K562 (cell line): ENCODE measurements around the gene HLA-DQA2. TPM values are rescaled to one million over a fixed set of nuclear protein-coding genes. Genes with fewer than 3 reads are reported as not detected.

ENCODE experiments used
- KAT7 ChIP-seq: sonication (generic); formaldehyde crosslinking; IDR thresholded peaks from 2 replicates; pipeline ENCODE4 v1.8.0; 2022; ENCODE audit warnings: missing genetic modification reagents, mild to moderate bottlenecking, borderline replicate concordance
- KDM5B ChIP-seq: fragments of 200-600 bp; sonication (generic); IDR thresholded peaks from 2 replicates; pipeline ENCODE4 v1.6.1; 2012; ENCODE audit warnings: low read depth, mild to moderate bottlenecking, moderate library complexity, low read length, control low read depth, inconsistent platforms; ENCODE audit not compliant: insufficient replicate concordance
- MAFG ChIP-seq: fragments of 450-650 bp; conservative IDR thresholded peaks from 2 replicates; pipeline ENCODE4 v1.6.1; 2016; ENCODE audit warnings: missing genetic modification characterization, missing compliant biosample characterization
- MED1 ChIP-seq: sonication (generic); formaldehyde crosslinking; IDR thresholded peaks from 2 replicates; pipeline ENCODE4 v1.8.1; 2023; ENCODE audit warnings: missing genetic modification reagents, borderline replicate concordance
- POLR2G ChIP-seq: fragments of 200-400 bp; formaldehyde crosslinking; IDR thresholded peaks from 2 replicates; pipeline ENCODE4 v1.6.1; 2017; ENCODE audit warnings: low read depth, mild to moderate bottlenecking, antibody characterized with exemption, low read length, moderate library complexity
- SRSF3 ChIP-seq: fragments of 200-400 bp; formaldehyde crosslinking; IDR thresholded peaks from 2 replicates; pipeline ENCODE4 v1.6.1; 2016; ENCODE audit warnings: mild to moderate bottlenecking, low read length, moderate library complexity; ENCODE audit not compliant: insufficient read depth
- ZNF140 ChIP-seq: fragments of 250-450 bp; sonication (Bioruptor Pico); IDR thresholded peaks from 2 replicates; pipeline ENCODE4 v1.8.0; 2021; ENCODE audit warnings: moderate library complexity, mild to moderate bottlenecking, inconsistent platforms
- ZNF431 ChIP-seq: sonication (generic); formaldehyde crosslinking; IDR thresholded peaks from 2 replicates; pipeline ENCODE4 v1.8.0; 2022; ENCODE audit warnings: mild to moderate bottlenecking, missing genetic modification reagents
- polyA plus RNA-seq, 8 experiments: library from polyadenylated mRNA; depleted of rRNA in 4 of 8; stranded (reverse) in 5 of 8; unstranded in 3 of 8; fragments of >200 nt; fragmentation: Nextera tagmentation in 2 of 8; fragmentation: Illumina TruSeq in 1 of 8; extraction: Ambion mirVana in 2 of 8; extraction: Trizol in 1 of 8; gene quantifications; 2 replicates each; pipeline versions ENCODE4 v1.2.1 to v1.2.3, GENCODE V29; 2011 to 2014; ENCODE audit warnings: inconsistent platforms in 1 of 8, missing spikeins in 1 of 8
- total RNA-seq, 7 experiments: library from RNA; depleted of rRNA in 6 of 7; stranded (reverse); fragments of >200 nt in 6 of 7; fragmentation: Illumina TruSeq in 2 of 7; extraction: Trizol in 2 of 7; gene quantifications; 2 replicates each; pipeline versions ENCODE4 v1.2.1 to v1.2.3, GENCODE V29; 2011 to 2021; ENCODE audit warnings: low replicate concordance in 1 of 7
- TF ChIP-seq, protein P1 (sequence below): fragments of 450-650 bp; formaldehyde crosslinking; IDR thresholded peaks from 2 replicates; pipeline ENCODE4 v1.4.0; 2020; ENCODE audit warnings: mild to moderate bottlenecking, moderate library complexity
- TF ChIP-seq, protein P2 (sequence below): fragments of 250-450 bp; sonication (Bioruptor Pico); IDR thresholded peaks from 2 replicates; pipeline ENCODE4 v1.5.0; 2020; ENCODE audit warnings: mild to moderate bottlenecking, borderline replicate concordance

Gene HLA-DQA2
- total and polyA plus RNA-seq, 9 of the 15 experiments (the other 6 are each of a cell fraction or from before 2014, with no cell fraction given) = not detected

DNA sequence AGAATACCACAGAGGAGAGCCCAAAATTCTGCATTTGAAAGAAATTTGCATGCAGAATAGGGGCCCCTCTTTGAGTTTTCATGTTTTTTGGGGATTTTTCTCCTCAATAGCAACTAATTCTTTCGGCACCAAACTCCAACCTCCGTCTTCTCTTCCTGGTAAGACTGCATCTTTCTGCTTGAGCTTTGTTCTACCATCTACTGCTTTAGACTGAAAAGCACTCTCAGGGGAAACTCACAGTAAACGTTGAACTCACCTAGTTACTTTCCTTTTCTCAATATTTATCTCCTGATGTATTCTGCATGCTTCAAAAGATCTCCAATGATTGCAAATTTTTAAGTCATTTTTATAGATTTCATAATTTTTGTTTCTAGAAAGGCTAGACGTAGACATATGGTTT, 37.8 kb upstream of the HLA-DQA2 start (continued):
- TF ChIP-seq KAT7 (CRISPR knock-in tag) = no peak
- no peak for TF ChIP-seq ZNF140 (CRISPR knock-in tag)
- TF ChIP-seq MAFG = no peak
- no peak for TF ChIP-seq POLR2G
- TF ChIP-seq KDM5B = no peak
- no peak for TF ChIP-seq SRSF3
- TF ChIP-seq, protein P1, sequence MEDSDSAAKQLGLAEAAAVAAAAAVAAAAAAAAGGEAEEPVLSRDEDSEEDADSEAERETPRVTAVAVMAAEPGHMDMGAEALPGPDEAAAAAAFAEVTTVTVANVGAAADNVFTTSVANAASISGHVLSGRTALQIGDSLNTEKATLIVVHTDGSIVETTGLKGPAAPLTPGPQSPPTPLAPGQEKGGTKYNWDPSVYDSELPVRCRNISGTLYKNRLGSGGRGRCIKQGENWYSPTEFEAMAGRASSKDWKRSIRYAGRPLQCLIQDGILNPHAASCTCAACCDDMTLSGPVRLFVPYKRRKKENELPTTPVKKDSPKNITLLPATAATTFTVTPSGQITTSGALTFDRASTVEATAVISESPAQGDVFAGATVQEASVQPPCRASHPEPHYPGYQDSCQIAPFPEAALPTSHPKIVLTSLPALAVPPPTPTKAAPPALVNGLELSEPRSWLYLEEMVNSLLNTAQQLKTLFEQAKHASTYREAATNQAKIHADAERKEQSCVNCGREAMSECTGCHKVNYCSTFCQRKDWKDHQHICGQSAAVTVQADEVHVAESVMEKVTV (CRISPR knock-in tag) = no peak
- TF ChIP-seq, protein P2, sequence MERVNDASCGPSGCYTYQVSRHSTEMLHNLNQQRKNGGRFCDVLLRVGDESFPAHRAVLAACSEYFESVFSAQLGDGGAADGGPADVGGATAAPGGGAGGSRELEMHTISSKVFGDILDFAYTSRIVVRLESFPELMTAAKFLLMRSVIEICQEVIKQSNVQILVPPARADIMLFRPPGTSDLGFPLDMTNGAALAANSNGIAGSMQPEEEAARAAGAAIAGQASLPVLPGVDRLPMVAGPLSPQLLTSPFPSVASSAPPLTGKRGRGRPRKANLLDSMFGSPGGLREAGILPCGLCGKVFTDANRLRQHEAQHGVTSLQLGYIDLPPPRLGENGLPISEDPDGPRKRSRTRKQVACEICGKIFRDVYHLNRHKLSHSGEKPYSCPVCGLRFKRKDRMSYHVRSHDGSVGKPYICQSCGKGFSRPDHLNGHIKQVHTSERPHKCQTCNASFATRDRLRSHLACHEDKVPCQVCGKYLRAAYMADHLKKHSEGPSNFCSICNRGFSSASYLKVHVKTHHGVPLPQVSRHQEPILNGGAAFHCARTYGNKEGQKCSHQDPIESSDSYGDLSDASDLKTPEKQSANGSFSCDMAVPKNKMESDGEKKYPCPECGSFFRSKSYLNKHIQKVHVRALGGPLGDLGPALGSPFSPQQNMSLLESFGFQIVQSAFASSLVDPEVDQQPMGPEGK (CRISPR knock-in tag) = no peak
- TF ChIP-seq MED1 (CRISPR knock-in tag) = no peak
- TF ChIP-seq ZNF431 = no peak
